ENCODE measurements around the gene LSM5. TPM values are rescaled to one million over a fixed set of nuclear protein-coding genes. Genes with fewer than 3 reads are reported as not detected.

Gene LSM5
- total and polyA plus RNA-seq, 9 of the 15 experiments (the other 6 are each of a cell fraction or from before 2014, with no cell fraction given): 36.3 to 620 (median 186) TPM

DNA sequence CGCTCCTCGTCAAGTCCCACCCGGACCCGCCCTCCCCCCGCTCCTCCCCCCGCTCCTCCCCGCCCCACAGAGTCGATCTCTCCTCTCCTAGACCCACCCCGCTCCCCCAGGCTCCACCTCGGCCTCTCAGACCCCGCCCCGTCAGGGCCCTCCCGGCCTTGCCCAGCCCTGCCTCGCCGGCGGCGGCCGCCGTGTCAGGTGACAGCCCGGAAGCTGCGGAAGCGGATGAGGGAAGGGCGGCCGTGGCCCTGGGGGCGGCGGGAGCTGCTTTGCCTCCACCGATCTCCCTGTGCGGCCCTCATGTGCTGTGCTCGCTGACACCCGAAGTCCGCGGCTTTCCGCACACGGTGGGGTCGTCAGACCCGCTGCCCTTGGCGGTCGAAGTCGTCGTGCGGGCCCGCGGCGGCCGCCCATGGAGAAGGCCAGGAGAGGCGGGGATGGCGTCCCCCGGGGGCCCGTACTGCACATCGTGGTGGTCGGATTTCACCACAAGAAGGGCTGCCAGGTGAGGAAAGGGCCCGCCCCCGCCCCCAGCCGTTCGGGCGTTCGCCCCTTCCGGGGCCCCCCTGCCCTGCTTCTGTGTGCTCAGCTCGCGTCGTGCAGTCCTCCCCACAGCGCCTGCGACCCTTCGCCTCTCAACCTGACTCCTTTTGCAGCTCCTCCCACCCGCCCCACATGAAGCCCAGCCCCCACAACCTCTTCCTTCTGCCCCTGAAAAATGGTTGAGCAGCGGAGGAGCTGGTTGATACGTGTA is 5.3 kb upstream of the LSM5 start, which contains the start of gene AVL9:
Gene AVL9 (plus strand): TSS at position 192 of the 754 bp plus-strand sequence. CDS start 221 bp downstream, at position 413.
- Histone ChIP-seq H3K4me3 (peak within 1 kb of the TSS; percentile 57), H3K9me1 (ENCODE audit: control insufficient read depth, insufficient read depth, low read length) (no peaks in the 10 kb centered on the region), H4K20me1 (replicated peaks; ENCODE audit: control insufficient read depth, insufficient read depth, low read length) (no peaks in the 10 kb centered on the region), H3K4me1 (replicated peaks in 1 of 2; ENCODE audit: control insufficient read depth in 2 of 2, insufficient read depth in 2 of 2, low read length in 2 of 2) (peaks cover 0 to 11% of the 10 kb centered on the region in 2 experiments; a peak in 3 of 5 replicates), H3K9ac (ENCODE audit: insufficient read depth in 1 of 2, low read depth in 2 of 2, low read length in 2 of 2) (peak within 1 kb of the TSS; percentile 90 to 98), H3K9me3 (replicated peaks; ENCODE audit: control insufficient read depth, insufficient read depth, low read depth, low read length) (no peaks in the 10 kb centered on the region; the same call in 1 of the 2 replicates), H3K27ac (ENCODE audit: extremely low read depth, low read depth, low read length) (peak within 1 kb of the TSS; percentile 98), H2AFZ (ENCODE audit: low read depth, low read length) (peak within 1 kb of the TSS; percentile 89), H3K36me3 (ENCODE audit: control insufficient read depth, insufficient read depth, low read length) (peaks cover 20% of the 10 kb centered on the region; the same call in 1 of the 3 replicates), H3K4me2 (ENCODE audit: insufficient read depth, low read length) (peak within 1 kb of the TSS; percentile 88), H3K27me3 (ENCODE audit: control insufficient read depth in 2 of 2, insufficient read depth in 2 of 2, low read length in 2 of 2) (no peaks in the 10 kb centered on the region), H3K79me2 (ENCODE audit: control insufficient read depth, insufficient read depth, low read length) (peaks cover 56% of the 10 kb centered on the region)
- intact Hi-C loops (cut with micrococcal nuclease): loop anchor here (5.0 to 10.0 kb wide), 4 partner anchors 47 to 569 kb away; partner anchors contain the start of gene NT5C3A
- POLR2A ChIA-PET: interaction anchor here (0.7 to 2.5 kb wide), 5 partner anchors 10 to 517 kb away, joined by 3 to 23 read pairs (median 3); no protein-coding TSS in a partner anchor
- CTCF ChIA-PET (ENCODE audit: low intra/inter-chr PET ratio): no interaction called here
- DNase-seq (ENCODE audit: extremely low read depth in 1 of 4, low spot score in 3 of 4) (peak; percentile 96 to 98 (median 98)), ATAC-seq (peak; percentile 96), FAIRE-seq (peak; percentile 63)
- under 1% methylated on average over 28 of the region's 67 CpGs for WGBS (ENCODE audit: insufficient coverage, low coverage, missing lambda C conversion rate)
- in situ Hi-C loops (cut with MboI): no loop called here
- BruUV-seq (replicated peaks): no TSS peak
- TF ChIP-seq IFI16 (CRISPR knock-in tag; IDR thresholded peaks at IDR 0.05) (no peak), NCOA4 (IDR thresholded peaks at IDR 0.05; ENCODE audit: partially characterized antibody) (no peak), ZBTB1 (CRISPR knock-in tag; IDR thresholded peaks at IDR 0.05; ENCODE audit: borderline replicate concordance, low read depth) (peak; percentile 75; the same call in 1 of the 2 replicates), ZNF668 (CRISPR knock-in tag; IDR thresholded peaks at IDR 0.05) (no peak), KLF13 (tag; IDR thresholded peaks at IDR 0.05; ENCODE audit: borderline replicate concordance, low read depth) (no peak), ZBTB8A (IDR thresholded peaks at IDR 0.05; ENCODE audit: partially characterized antibody) (no peak), SRSF3 (IDR thresholded peaks at IDR 0.05; ENCODE audit: insufficient read depth, low read length) (no peak)
- TF ChIP-seq, protein P1, sequence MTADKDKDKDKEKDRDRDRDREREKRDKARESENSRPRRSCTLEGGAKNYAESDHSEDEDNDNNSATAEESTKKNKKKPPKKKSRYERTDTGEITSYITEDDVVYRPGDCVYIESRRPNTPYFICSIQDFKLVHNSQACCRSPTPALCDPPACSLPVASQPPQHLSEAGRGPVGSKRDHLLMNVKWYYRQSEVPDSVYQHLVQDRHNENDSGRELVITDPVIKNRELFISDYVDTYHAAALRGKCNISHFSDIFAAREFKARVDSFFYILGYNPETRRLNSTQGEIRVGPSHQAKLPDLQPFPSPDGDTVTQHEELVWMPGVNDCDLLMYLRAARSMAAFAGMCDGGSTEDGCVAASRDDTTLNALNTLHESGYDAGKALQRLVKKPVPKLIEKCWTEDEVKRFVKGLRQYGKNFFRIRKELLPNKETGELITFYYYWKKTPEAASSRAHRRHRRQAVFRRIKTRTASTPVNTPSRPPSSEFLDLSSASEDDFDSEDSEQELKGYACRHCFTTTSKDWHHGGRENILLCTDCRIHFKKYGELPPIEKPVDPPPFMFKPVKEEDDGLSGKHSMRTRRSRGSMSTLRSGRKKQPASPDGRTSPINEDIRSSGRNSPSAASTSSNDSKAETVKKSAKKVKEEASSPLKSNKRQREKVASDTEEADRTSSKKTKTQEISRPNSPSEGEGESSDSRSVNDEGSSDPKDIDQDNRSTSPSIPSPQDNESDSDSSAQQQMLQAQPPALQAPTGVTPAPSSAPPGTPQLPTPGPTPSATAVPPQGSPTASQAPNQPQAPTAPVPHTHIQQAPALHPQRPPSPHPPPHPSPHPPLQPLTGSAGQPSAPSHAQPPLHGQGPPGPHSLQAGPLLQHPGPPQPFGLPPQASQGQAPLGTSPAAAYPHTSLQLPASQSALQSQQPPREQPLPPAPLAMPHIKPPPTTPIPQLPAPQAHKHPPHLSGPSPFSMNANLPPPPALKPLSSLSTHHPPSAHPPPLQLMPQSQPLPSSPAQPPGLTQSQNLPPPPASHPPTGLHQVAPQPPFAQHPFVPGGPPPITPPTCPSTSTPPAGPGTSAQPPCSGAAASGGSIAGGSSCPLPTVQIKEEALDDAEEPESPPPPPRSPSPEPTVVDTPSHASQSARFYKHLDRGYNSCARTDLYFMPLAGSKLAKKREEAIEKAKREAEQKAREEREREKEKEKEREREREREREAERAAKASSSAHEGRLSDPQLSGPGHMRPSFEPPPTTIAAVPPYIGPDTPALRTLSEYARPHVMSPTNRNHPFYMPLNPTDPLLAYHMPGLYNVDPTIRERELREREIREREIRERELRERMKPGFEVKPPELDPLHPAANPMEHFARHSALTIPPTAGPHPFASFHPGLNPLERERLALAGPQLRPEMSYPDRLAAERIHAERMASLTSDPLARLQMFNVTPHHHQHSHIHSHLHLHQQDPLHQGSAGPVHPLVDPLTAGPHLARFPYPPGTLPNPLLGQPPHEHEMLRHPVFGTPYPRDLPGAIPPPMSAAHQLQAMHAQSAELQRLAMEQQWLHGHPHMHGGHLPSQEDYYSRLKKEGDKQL (CRISPR knock-in tag; IDR thresholded peaks at IDR 0.05; ENCODE audit: borderline replicate concordance): no peak
- TF ChIP-seq, protein P2, sequence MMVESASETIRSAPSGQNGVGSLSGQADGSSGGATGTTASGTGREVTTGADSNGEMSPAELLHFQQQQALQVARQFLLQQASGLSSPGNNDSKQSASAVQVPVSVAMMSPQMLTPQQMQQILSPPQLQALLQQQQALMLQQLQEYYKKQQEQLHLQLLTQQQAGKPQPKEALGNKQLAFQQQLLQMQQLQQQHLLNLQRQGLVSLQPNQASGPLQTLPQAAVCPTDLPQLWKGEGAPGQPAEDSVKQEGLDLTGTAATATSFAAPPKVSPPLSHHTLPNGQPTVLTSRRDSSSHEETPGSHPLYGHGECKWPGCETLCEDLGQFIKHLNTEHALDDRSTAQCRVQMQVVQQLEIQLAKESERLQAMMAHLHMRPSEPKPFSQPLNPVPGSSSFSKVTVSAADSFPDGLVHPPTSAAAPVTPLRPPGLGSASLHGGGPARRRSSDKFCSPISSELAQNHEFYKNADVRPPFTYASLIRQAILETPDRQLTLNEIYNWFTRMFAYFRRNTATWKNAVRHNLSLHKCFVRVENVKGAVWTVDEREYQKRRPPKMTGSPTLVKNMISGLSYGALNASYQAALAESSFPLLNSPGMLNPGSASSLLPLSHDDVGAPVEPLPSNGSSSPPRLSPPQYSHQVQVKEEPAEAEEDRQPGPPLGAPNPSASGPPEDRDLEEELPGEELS (CRISPR knock-in tag; IDR thresholded peaks at IDR 0.05; ENCODE audit: borderline replicate concordance): no peak
- TF ChIP-seq, protein P3, sequence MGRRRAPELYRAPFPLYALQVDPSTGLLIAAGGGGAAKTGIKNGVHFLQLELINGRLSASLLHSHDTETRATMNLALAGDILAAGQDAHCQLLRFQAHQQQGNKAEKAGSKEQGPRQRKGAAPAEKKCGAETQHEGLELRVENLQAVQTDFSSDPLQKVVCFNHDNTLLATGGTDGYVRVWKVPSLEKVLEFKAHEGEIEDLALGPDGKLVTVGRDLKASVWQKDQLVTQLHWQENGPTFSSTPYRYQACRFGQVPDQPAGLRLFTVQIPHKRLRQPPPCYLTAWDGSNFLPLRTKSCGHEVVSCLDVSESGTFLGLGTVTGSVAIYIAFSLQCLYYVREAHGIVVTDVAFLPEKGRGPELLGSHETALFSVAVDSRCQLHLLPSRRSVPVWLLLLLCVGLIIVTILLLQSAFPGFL (CRISPR knock-in tag; IDR thresholded peaks at IDR 0.05): no peak

All from K562 (cell line).